NAMALWA (cell line): ENCODE measurements around the gene EMILIN3.

Experiments
- DNase-seq: peaks from one replicate; pipeline ENCODE4 v3.0.0-alpha.2; 2015; ENCODE audit warnings: low spot score

Gene EMILIN3

GRCh38 chr20:41392295-41392694, 25.7 kb upstream of the EMILIN3 start:
- no peak for DNase-seq

- DNase-seq = no peak
Measured at GRCh38 chr20:41391587-41392001, 25.0 kb upstream of the EMILIN3 start.

- no peak for DNase-seq
Measured at GRCh38 chr20:41390889-41391288, 24.3 kb upstream of the EMILIN3 start.

GRCh38 chr20:41387444-41387851, 20.8 kb upstream of the EMILIN3 start:
- no peak for DNase-seq

GRCh38 chr20:41386502-41387427, 20.1 kb upstream of the EMILIN3 start:
- DNase-seq = no peak

GRCh38 chr20:41382791-41383305, 16.2 kb upstream of the EMILIN3 start:
- no peak for DNase-seq

- no peak for DNase-seq
Measured at GRCh38 chr20:41380551-41381193, 14.1 kb upstream of the EMILIN3 start.

GRCh38 chr20:41379551-41379950, 12.9 kb upstream of the EMILIN3 start:
- DNase-seq = no peak

GRCh38 chr20:41377275-41377674, 10.7 kb upstream of the EMILIN3 start:
- no peak for DNase-seq

- no peak for DNase-seq
Measured at GRCh38 chr20:41376349-41376748, 9.7 kb upstream of the EMILIN3 start.

- no peak for DNase-seq
Measured at GRCh38 chr20:41375846-41376245, 9.2 kb upstream of the EMILIN3 start.

- no peak for DNase-seq
Measured at GRCh38 chr20:41373931-41374920, 7.6 kb upstream of the EMILIN3 start.

- no peak for DNase-seq
Measured at GRCh38 chr20:41373251-41373783, 6.7 kb upstream of the EMILIN3 start.

GRCh38 chr20:41371371-41371770, 4.8 kb upstream of the EMILIN3 start:
- no peak for DNase-seq

GRCh38 chr20:41370176-41370575, 3.6 kb upstream of the EMILIN3 start:
- DNase-seq = no peak

GRCh38 chr20:41369673-41370072, 3.1 kb upstream of the EMILIN3 start:
- DNase-seq = no peak

GRCh38 chr20:41367956-41368355, 1.3 kb upstream of the EMILIN3 start:
- no peak for DNase-seq

GRCh38 chr20:41367393-41367695, 726 bp upstream of the EMILIN3 start:
- no peak for DNase-seq

GRCh38 chr20:41365777-41366545, 657 bp downstream of the EMILIN3 start:
- no peak for DNase-seq

GRCh38 chr20:41364967-41365765, 1.5 kb downstream of the EMILIN3 start:
- DNase-seq = no peak
